HG02623 (cell line): ENCODE data around the gene GALK2.

Source experiments
- ATAC-seq: cut with Tn5 transposase; IDR thresholded peaks from one replicate; pipeline ENCODE4 v1.9.1; 2021; ENCODE audit warnings: moderate library complexity; ENCODE audit not compliant: unreplicated experiment

Gene GALK2

DNA sequence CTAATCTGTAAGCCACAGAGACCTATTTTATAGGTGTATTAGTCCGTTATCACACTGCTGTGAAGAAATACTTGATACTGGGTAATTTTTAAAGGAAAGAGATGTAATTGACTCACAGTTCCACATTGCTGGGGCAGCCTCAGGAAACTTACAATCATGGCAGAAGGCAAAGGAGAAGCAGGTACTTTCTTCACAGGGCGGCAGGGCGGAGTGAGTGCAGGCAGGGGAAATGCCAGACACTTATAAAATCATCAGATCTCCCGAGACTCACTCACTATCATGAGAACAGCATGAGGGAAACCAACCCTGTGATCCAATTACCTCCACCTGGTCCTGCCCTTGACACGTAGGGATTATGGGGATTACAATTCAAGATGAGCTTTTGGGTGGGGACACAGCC is 108.7 kb downstream of the GALK2 start:
- no peak for ATAC-seq

DNA sequence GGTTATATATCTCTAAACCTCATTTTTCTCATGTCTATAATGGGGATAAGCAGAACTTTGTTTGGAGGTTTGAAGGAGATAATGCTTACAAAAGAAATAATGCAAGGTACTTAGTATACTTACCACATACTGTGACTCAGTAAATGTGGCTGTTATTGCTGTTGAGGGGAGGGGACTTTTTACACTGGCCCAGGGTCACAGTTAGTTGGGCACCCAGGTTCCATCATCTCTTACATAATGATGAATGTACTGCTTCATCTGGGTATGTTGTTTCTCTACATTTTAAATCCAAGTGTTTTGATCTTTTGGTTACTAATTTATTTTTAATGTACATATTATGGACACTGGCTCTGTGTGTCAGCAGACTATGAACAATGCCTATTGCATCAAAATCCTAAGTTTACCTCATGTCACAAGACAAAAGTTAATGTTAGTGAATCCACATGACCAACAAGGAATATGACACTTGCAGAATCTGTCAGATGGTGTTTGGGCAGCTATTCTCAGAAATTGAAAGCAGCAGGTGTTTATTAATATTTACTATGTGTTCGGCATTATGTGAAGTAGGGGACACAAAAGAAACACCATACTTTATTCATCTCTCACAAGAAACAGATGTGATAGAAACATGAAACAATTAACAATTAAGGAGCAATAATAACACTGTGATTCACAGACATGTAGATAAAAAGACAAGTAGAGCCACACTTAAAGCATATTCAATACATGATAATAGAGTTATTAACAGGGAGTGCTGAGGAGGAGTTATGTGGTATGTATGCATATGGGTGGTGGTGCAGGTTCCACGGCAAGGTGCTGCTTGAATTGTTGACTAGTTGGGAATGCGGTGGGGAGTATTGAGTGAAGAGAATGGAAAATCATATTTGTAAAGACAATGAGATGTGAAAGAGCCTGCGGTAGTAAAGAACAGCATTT is 109.7 kb downstream of the GALK2 start:
- ATAC-seq, result no peak

DNA sequence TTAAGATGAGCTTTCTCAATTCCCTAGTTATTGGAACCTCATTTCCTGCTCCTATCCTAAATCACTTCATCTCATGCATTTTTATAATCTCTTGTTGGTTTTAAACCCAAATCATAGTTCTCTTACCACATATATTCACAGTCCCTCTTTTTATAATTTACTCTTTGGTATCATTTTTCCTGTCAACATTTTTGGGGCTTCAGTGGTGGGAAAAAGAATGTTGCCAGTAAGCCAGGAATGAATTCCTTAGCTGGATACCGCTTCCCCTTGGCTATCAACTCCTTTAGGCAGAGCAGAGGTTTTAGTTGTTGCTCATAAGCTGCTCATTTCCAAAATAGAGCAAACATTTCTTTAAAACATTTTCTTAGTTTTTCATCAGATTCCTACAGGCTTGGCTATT is 112.3 kb downstream of the GALK2 start:
- ATAC-seq, result no peak

DNA sequence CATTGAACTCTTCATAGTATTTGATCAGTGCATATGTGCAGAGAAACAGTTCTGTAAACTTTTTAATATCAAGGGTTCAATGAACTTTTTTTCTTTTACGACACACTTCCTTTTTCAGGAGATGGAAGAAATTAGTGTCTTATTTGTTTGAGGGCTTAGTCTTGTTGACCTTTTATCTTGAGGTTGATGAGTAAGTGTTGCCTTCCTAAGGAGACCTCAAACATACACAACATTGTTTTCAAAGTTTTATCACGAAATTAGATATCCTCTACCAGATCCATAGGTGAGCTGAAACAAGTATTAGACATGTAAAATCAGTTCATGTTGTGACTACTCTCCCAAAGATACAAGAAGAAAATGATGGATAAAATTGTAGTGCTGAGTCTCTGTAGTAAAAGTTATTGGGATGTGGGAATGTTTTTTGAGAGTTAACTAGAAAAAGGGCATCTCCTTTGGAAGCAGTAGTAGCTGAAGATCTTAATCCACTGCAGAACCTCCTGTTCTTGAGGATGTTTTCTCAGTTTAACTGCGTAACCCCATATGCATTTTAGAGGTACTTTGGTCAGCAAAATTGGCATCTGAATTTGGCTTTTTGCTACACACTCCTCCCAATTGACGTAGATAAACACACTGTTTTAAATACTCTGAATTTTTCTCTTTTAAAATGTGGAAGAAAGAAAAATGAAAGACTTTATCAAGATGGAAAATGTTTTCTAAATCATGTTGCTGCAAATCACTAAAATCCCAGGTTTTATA is 116.8 kb downstream of the GALK2 start:
- no peak for ATAC-seq

DNA sequence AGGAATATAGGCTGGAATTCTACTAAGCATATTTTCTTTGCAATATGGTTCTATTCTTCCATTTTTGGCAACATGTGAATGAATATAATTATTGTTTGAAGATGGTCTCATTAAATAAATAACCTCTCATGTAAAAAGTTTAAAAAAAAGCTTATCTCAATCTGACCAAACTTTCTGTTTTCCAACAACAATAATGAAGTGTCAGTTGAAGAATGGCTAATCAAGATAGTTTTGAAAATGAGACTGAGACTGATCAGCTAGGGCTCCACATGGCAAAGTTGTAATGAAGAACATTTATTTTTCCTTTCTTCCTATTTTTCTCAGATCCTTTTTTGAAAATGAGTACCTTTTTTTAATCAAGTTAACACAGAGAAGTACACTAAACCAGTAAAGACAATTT is 117.4 kb downstream of the GALK2 start:
- no peak for ATAC-seq

- no peak for ATAC-seq
Measured at GRCh38 chr15:49288391-49288790, 118.3 kb downstream of the GALK2 start.

DNA sequence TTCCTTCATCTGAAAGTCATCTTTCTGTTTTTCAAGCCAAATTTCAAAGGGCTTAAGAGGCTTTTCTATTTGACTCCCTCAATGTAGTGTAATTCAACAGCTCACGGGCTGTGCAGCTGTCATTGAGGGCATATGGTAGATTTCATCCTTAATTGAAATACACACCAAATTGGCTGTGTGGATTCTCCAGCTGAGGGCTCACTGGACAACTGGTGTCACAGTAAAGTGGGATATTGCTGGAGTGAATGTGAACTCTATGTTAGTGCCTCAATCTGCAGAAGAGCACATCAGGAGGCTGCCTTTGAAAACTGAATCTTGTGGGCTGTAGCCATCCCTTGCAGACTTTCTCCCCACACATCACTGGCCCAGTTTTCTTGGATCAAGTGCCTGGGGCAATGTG is 120.1 kb downstream of the GALK2 start:
- no peak for ATAC-seq

DNA sequence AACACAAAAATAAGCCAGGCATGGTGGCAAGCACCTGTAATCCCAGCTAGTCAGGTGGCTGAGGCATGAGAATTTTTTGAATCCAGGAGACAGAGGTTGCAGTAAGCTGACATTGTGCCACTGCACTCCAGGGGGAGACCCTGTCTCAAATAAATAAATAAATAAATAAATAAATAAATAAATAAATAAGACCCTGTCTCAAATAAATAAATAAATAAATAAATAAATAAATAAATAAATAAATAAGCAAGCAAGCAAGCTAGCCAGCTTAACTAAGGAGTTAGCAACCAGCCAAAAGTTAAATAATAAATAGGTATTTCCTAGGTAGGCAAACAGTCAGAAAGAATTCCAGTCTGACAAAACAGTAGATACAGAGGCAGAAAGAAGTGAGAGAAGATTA is 123.9 kb downstream of the GALK2 start:
- no peak for ATAC-seq

DNA sequence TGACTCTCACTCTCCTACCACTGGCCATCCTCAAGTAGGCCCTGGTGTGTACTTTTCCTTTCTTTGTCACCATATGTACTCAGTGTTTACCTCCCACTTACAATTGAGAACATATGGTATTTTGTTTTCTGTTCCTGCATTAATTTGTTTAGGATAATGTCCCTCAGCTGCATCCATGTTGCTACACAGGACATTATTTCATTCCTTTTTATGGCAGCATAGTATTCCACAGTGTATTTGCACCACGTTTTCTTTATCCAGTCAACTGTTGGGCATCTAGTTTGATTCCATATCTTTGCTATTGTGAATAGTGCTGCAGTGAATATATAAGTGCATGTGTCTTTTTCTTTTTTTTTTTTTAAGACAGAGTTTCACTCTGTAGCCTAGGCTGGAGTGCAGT is 126.2 kb downstream of the GALK2 start:
- no peak for ATAC-seq

GRCh38 chr15:49297584-49297983 is 127.5 kb downstream of the GALK2 start:
- no peak for ATAC-seq

- no peak for ATAC-seq
Measured at GRCh38 chr15:49300856-49301255, 130.8 kb downstream of the GALK2 start.

DNA sequence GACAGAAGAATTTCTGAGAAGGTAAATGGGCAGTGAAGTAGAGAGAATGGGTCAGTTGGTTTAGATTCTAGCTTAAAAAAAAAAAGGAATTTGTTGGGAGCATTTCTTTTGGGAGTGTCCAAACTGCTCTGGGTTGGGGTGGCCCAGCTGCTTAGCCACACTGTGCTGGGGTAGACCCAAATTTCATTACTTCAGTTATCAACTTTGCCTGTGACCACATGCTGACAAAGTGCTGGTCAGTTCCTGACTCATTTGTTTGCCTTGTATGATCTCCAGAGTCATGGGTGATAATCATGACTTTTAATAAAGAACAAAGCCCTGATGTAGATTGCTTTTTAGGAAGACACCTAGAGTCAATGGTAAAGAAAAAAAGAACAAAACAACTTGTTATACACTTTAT is 131.5 kb downstream of the GALK2 start:
- ATAC-seq, result no peak

DNA sequence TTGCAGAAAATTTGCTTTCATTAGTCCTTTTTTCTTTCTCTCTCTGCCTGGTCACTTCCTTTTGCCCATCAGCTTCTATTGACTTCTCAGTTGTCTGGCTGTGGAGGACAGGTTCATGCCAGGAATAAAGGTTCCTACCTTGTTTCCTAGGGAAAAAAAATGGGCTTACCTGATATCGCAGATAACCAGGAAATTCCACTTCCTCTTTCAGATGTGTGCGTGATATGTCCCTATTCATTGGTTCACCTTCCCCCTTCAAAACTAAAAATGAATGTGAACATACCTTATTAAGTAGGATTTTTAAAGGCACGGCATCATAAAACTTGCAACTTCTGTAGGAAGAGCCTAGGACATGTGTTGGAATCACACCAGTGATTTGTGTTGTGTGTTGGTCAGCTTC is 133.0 kb downstream of the GALK2 start:
- ATAC-seq, result no peak

DNA sequence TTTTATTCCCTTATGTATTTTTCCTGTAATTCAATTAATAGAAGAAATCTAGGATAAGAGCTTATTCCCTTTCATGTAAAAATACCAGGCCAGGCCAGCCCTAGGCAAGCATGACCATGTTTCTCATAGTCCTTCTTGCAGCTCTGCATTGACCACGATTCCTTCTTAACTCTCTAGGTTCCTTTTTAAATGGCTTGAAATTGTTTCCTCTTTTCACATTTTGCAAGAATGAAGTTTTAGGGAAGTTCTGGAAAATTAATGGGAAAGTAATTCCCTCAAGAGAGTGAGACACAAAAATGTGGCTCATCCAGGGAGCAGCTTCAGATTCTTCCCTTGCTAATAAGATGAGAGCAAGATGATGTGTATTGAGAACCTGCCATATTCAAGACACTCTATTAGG is 136.5 kb downstream of the GALK2 start:
- no peak for ATAC-seq

GRCh38 chr15:49308686-49309085 is 138.6 kb downstream of the GALK2 start:
- no peak for ATAC-seq

DNA sequence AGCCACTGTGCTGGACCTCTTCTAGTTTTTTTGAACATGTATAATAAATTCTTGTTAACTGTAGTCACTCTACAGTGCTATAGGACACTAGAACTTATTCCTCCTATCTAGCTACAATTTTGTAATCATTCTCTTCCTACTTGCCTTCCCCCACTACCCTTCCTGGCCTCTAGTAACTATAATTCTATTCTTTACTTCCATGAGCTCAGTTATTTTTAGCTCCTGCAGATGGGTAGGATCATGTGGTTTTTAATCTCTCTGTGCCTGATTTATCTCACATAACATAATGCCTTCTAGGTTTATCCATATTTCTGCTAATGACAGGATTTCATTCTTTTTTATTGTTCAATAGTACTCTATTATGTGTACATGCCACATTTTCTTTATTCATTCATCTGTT is 139.8 kb downstream of the GALK2 start:
- ATAC-seq, result no peak

GRCh38 chr15:49313650-49314049 is 143.6 kb downstream of the GALK2 start:
- no peak for ATAC-seq

- no peak for ATAC-seq
Measured at GRCh38 chr15:49314716-49315115, 144.7 kb downstream of the GALK2 start.

- ATAC-seq, result no peak
Measured at GRCh38 chr15:49315391-49315823, 145.4 kb downstream of the GALK2 start.

- no peak for ATAC-seq
Measured at GRCh38 chr15:49320351-49320750, 150.3 kb downstream of the GALK2 start.

DNA sequence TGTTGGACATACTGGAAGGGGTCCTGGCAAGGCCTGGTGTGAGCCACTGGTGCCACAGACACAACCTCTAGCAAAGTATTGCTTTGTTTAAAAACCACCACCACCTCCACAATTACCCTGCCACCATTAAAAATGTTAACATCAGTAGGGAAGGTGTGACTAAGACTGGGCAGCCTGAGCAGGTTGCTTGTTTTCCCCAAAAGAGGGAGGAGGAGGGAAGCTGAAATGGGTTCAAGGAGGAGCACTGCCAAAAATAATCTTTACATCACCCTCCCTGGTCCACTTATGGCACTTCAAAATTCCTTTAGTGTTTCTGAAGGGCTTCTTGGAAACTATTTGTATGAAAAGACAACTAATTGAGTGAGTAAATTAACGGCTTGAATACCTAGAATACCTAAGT is 153.2 kb downstream of the GALK2 start:
- no peak for ATAC-seq

- no peak for ATAC-seq
Measured at GRCh38 chr15:49327927-49328326, 157.9 kb downstream of the GALK2 start.
